ENCODE results near the gene CXCR5.

The CXCR5 gene

DNA sequence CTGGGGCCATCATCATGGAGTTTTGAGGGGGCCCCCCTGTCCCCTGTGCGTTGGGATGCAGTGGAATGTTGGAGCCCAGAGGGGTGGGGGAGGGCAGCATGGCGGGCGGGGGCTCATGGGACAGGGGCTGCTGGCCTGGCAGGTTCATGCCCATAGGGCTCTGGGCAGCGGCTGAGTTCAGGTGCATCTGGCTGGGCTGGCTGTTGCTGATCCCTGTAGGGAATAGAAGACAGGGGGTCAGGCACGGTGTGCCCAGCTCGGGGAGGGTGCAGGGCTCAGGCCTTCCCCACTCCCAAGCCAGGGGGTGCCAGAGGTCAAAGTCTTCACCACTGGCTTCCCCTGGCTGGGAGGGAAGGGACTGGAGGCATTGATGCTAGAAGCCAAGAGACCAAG, 15.6 kb downstream of the CXCR5 start:
- no peak for DNase-seq (ENCODE audit: low read depth)

DNA sequence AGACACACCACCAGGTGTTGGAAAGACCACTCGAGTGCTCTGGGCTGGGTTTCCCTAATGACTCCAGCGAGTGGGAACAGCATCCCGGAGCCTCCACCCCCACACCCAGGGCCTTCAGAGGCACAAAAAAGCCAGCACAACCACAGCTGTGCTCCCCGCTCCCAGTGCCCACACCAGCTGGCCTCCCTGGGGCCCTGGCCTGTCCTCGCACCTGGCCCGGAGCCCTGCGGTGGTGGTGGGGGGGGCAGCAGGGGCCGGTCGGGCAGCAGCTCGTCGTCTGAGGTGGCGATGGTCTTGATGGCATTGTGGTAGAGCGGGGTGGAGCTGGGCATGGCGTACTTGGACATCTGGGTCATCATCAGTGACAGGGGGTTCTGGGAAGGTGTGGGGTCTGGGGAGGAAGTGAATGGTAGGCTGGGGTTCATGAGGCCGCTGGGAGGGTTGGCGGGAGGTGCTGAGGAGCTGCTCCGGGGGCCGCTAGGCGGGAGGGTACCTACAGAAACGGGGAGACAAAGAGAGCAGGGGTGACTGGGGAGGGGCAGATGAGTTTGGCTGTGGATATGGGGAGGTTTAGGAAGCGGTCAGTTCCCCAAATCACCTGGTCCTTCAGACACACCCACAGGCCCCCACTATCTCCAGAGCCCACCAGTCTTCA, 16.1 kb downstream of the CXCR5 start:
- DNase-seq (ENCODE audit: low read depth) = no peak

DNA sequence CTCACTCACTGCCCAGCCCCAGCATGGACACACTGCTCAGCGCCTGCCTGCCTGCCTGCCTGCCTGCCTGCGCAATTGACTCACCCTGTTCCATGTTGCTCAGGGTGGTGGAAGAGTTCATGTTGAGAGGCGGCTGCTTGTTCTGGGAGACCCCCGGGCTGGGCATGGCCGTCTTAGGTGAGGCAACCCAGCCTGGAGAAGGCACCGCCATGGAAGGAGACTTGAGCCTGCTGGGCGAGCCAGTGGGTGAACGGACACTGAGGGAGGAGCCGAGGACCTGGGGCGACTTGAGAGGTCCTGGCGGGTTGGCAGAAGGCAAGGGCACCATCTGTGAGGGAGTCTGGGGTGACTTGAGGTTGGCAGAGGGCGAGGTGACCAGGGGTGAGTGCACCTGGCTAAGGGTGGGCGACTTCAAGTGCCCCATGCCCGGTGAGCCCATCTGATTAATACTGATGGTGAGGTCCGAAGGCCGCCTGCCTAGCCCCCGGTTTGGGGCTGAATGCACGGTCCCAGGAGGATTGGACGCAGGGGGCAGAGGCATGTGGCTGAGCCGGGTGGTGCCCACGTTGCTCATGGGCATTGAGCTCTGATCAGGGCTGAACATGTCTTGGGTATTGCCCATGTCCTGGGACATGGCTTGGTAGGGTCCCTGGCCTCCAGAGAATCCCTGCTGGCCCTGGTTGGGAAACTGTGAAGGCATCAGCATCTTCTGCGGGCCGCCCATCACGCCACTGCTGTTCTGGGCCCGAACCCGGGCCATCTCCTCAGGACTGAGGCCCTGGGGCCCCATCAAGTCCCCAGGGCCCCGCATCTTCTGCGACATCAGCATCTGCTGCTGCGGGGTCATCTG, 17.1 kb downstream of the CXCR5 start:
- no peak for DNase-seq (ENCODE audit: low read depth)

DNA sequence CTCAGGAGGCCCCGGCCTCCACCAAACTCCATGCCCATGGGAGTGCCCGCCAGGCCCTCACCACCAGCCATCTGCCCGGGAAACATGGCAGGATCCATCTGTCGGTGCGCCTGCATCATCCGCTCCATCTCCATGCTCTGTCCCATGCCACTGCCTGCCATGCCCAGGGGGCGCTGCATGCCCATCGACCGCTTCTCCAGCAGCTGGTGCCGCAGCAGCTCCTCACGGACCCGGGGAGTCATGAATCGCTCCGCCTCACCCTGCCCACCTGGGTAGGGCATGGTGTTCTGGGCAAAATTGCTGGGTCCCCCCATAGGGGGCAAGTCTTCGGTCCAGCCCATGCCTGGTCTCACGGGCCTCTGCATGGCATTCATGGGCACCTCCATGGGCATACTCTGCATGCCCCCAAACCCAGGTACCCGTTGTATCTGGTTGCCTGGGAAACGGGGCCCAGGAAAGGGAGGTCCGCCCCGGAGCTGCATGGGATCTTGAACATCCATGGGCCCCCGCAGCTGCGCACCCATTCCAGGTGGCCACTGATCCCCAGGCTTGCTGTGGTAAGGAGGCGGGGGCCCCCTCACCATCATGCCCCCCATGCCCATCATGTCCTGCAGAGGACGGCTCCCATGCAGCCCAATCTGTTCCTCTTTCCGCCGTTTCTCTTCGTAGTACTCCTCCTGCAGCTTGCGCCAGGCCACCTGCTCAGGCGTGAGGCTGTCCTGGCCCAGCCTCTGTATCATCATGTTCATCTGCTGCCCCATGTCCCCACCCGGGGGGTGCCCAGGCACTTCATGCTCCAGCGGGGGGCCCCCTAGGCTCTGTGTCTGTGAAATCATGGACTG, 18.0 kb downstream of the CXCR5 start:
- DNase-seq (ENCODE audit: low read depth) = no peak

DNA sequence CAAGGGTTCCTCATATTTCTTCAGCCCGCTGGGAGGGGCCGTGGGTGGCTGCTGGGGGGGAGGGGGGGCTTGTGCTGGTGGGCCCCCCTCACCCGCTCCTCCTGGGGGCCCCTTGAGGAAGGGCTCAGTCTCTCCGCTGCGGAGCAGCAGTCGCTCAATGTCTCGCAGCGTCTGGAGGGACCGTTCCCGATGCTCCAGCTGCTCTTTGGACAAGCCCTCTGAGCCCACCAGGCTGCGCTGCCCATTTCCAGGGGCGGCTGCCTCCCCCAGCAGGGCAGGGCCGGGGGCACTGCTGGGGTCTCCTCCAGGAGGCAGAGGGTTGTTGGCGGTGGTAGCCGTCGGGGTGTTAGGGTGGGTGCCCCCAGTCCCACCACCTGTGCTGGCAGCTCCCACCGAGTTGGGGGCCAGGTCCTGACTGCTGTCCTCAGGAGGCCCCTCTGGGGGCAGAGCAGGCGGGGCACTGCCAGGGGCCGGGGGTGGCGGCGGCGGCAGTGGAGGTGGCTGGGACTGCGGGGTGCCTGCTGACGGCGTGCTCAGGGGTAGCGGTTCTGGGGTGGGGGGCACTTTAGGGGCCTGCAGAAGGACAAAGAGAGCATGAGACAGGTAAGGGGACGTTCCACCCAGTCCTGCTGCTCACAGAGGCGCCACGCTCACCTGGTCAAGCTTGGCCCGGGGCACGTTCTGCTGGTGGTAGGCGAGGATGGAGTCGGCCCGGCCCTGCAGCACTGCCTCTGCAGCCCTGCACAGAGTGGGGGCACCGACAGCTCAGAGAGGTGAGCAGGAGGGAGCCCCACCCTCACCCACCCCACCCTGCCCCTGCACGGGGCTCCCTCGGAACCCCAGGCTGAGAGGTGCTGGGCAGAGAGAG, 18.9 kb downstream of the CXCR5 start:
- no peak for DNase-seq (ENCODE audit: low read depth)

DNA sequence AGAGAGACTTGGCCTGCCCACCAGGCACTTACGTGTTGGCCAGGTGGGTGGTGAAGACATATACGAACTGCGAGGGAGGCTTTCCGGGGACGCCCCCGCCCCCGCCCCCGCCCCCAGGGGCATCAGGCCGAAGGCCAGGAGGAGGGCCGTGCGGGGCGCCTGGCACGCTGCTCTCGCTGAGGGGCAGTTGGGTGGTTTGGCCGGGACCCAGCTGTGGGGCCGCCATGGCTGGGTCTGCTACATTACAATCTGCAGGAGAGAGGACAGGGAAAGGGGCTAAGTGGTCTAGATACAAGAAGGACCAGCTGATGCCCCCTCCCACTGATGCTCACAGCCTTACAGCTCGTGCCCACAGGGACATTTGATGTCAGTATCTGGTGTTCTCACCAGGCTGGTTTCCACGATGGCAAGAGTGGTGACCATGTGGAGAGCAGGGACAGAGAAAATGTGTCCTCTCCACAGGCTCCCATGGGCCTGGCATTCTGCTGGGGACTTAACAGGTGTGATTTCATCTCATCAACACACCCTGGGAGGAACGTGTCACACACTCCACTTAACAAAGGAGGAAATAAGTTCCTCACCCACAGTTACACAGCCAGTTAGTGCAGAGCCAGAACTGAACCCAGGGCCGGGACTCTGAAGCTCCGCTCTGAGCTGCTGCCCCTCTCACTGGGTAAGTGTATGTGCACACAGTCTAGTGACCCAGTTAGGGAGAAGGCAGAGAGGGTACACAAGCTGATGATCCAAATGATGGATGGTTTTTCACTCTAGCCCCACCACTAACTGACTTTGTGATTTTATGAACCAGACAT, 19.7 kb downstream of the CXCR5 start:
- no peak for DNase-seq (ENCODE audit: low read depth)

DNA sequence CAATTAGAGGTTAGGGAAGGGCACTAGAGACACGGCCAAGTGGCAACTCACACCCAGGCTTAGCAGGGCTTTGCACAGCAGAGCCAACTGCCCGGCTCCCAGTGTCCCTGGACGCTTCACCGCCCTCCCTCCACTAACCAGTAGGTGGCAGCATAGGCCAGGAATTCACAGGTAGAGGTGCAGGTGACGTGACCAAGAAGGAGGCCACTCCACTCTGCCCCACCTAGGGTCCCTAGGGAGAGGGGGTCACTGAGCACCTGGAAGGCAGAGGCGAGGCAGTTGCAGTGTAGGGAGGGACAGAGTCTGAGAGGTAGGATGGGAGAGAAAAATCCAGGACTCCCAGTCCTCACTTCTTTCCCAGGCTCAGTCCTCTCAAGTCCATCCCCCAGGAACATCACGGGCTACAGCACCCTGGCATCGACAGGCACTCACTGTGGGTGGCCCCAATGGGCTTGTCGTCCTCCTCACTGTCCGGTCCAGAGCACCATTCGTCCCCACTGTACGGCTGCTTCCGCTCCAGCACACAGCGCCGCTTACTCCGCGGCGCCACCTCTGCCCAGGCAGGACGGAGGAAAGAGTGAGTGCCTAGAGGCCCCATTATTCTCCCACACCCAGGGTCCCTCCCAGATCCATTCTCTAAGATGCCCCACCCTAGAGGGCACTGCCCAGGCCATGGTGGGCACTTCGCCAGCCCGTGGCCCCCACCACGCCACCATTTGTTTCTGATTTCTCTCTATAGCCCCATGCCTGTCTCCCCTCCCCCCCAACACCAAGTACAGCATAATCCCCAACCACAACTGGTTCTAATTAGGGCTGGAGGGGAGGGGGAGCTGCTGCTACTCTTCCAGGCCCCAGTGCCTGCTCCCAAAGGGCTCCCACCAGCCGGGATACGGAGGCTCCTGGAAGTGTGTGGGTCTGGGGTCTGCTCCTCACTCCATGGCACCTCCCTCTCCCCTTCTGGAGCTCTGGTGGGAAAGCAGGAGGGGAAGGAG, 23.7 kb downstream of the CXCR5 start:
- DNase-seq (ENCODE audit: low read depth) = no peak

DNA sequence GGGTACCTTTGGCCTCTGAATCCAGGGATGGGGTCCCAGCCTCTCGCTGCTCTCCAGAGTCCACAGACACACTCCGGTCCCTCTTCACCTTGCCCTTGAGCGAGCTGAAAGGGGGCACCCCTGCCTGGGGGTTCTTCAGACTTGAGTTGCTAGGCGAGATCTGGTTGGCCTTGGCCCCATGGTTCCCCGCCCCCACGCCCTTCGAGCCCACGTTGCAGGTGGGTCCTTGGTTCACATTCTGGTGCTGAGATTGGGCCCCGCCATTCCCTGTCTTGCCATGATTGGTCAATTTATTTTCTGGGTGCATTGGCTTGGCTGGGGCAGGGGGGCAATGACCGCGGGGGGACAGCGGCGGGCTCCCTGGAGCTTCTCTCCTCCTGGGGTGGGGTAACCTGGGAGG, 24.6 kb downstream of the CXCR5 start:
- DNase-seq (ENCODE audit: low read depth) = no peak

DNA sequence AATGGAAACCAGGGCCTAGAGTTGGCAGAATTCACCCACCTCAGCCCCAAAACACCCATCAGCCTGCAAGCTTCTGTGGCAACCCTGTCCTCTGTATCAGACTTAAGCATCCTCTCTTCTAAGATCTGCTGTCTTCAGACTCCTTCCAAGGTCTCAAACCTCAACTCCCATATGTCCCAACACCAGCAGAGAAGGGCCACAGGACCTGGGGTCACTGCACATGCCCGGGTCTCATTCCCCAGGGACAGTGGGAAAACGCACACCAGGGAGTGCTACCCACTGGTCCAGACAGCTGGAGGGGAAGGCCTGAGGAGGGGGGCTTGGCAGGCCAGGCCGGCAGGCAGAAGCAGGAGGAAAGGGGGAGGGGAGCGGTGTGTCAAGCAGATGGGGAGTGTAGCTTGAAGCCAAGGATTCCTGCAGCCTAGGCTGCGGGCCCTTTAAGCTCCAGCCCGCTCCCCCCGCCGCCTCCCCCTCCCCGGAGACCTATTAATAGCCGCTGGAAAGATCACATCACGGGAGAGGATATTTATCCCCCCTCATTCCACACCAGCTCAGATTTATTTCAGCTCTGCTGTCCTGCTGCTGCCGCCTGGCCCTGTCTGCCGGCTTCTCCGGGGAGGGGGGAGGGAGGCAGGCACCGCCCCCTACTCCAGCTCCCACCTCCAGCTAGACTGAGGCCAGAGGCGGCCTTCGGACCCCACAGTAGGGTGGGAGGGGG, 25.4 kb downstream of the CXCR5 start:
- DNase-seq (ENCODE audit: low read depth) = no peak

DNA sequence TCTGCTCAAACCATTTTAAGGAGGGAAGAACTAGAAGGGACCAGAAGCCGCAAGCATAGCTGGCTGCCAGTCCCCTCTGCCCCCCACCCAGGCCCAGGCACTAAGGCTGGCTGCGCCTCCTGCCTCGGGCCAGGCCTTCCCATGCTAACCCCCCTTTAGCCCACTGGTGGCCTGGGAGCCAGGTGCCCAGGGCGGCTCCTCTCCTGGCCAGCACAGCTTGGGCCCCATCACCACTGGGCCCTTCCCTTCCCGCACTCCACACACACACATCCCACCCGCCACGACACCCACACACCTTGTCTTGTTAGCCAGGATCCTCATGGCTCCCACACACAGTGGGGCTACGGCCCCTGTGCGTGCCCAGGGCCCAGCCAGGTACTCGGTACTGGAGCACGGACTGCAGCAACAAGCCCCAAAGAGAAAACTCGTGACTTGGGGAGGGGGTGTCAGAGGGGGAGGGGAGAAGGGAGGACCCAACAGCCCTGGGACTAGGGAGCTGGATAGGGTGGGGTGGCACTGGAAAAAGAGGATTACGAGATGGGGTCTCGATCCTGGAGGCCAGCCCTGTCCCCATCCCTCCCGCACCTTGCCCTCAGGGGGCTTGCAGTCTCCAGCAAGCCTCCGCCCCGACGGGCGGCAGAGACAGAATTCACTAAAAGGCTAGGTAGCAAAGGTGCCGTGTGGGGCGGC, 26.1 kb downstream of the CXCR5 start:
- DNase-seq (ENCODE audit: low read depth) = no peak

DNA sequence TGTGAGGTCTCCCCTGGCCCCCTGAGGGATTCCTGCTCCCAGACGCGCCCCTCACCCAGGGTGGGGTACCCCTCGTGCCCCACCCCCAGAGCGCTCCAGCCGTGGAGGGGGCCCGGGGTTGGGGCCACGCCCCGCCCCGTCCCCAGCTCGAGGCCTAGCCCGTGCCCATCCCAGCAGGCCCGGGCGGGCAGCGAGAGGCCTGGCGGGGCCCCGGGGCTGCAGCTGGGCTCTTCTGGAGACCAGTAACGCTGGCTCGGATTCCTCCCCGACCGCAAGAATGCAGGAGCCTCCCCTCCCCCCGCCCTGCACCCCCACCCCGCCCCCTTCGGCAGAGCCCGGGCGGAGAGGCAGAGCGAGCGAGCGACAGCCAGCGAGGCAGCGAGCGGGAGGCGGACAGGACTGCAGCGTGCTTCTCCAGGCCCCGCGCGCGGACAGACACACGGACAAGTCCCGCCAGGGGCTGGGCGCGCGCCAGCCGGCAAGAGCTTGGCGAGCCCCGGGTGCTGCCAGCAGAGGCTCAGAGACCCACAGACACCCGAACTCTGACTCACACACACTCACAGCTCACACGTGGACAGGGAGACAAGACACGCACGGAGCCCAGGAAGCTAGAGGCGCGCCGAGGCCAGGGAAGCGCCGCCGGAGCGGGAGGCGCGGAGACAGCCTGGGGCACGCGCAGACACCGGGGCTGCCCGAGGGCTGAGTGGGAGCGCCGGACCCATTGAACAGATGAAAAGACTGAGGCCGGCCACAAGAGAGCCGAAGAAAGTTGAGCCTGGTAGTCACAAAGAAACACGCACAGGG, 26.8 kb downstream of the CXCR5 start:
- peak; percentile 83 for DNase-seq (ENCODE audit: low read depth)

DNA sequence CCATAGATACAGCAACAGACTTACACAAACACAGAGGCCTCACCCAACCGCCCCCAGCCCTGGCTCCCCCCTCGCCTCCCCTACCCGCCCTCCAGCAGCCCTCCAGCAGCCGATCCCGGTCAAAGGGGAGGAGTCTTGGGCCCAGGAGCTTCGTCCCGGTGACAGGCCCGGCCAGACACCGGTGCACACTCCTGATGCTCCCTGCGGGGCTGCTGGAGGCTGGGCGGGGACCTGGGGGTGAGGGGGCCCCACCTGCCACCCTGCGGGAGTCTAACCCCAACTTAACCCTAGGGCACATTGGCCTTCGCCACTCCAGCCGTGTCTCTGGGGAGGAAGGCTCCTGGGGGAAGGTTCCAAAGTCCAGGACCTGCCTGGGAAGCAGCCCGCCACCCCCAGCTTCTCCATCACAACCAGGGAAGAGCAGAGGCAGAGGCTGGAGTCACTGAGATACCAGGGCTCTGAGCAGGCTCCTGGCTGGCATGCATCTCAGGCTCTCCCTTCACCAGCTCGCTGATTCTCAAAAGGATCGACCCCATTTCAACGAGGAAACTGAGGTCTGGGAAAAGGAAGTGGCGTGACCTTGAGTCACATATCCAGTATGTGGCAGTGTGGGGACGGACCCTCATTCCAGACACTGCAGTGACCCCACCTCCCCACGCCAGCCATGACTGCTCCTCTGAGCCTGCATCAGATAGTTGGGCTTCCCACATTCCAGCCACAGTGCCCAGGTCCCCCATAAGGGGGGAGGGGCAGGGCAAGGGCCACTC, 27.6 kb downstream of the CXCR5 start:
- no peak for DNase-seq (ENCODE audit: low read depth)

DNA sequence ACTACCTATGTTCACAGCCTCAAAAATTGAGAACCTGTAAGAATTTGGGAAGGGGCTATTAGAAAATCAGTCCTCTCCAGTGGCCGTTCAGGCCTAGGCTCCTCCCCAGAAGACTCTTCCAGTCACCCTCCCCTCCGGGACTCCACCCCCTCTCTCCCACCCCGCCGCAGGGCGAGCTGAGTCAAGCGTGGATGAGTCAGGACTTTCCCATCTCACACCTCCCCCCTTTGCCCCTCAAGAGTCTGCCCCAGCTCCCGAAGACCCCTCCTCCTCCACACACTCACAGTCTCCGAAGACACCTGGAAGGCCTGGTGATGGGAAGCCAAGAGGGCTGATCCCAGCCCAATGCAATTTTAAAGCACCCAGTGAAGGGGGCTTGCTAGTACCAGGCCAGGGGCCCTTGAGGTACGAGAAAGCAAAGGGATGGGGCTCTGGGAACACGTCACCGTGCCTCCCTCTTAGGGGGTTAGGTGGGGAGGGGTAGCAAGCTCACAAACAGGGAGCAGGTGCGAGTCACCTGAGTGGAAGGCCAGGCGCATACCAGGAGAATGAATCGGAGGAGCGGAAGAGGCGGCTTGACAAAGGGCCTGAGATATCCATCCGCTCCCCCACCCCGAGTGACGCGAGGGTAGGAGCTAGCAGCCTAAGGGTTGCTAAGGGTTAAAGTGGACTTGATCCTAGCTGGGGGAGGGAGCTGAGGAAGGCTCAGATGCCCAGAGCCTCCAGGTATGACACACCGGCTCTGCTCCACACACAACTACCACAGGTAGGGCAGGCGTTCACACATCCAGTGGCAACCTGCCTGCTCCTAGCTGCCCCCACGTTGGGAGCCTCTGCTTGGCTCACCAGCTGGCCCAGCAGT, 28.4 kb downstream of the CXCR5 start:
- DNase-seq (ENCODE audit: low read depth) = no peak

DNA sequence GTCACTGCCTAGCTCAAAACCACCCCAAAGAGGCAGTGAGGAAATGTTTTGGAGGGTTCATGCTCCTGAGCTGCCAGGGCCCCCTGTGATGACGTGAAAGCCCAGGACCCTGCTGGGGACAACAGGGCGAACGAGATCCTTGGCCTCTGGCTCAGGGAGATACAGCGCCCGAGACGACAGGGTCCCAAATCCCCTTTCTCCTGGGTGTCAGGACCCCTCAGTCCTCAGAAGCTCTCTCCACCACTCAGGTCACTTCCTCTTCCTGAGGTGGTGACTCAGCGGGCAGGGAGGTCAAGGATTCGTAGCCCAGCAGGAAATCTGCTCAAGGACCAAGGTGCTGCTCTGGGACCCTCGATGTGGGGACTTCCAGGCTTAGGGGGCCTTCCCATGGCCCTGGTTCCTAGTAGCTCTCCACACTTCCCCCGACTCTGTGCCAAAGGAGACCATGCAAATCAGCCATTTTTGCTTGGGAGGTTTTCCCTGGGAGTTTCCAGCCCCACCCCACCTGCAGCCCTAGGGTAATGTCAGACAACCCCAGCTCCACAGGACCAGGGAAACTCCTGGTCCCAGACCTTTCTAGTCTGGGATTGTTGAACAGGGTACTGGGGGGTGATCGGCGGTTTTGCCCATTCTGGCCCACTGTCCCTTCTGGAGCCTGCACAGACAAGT, 29.2 kb downstream of the CXCR5 start:
- no peak for DNase-seq (ENCODE audit: low read depth)

DNA sequence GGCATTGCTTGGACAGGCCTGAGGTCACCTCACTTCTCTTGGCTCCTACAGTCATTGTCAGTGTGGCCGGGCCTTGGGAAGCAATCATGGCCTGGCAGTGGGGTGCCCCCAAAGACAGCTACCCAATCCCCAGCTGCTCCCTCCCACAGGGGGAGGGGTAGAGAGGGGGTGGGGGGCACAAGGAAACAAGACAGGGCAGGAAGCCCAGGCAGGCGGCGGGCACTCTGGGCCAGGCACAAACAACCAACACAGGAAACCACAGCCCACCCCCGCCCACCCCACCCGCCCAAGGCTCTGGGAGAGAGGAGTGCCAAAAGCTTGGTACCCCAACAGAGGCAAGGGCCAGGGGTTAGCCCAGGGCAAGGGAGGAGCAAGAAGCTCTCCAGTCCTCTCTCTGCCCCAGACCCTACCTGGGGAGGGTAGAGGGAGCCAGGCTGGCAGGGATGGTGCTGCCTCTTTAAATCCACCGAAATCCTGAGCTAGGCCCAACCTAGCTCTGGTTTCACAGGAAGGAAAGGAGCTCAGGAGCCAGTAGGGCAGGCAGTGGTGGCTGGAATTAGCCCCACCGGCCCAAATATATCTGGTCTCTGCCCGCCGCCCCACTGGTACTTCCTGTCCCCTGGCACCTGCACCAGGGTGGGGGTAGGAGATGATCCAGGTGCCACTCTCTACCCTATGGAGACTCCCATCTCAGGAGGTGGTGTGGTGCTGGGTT, 29.9 kb downstream of the CXCR5 start:
- no peak for DNase-seq (ENCODE audit: low read depth)
